Stimulated activated naive CD8-positive, alpha-beta T cell treated with anti-CD3 and anti-CD28 coated beads, Interleukin-15, Interleukin-2, amounts not matched to agents 100 U/mL and 50 U/mL, for 24 hours (primary cell): ENCODE results near the gene ARGLU1.

ENCODE experiments used
- ATAC-seq: fragments of 150-1000 bp; cut with Tn5 transposase; one replicate; pipeline ENCODE4 v1.10.0; 2021
- DNase-seq: peaks from one replicate; pipeline ENCODE4 v3.0.0; 2021

The ARGLU1 gene

DNA sequence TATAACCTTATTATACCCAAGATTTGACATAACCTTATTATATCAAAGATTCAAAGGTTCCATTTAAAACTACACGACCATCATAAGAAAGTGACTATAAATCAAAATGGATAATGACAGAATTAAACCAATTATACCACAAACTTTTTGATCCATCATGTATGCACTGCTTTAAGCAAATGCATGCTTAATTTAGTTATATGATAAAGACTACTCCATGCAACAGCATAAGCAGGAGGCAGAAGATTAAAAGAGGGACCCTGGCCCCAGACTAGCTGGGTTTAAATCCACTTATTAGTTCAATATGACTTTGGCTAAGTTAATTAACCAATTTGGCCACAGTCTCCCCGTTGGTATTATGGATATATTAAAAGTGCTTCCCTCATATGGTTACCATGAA, 43.8 kb downstream of the ARGLU1 start:
- no peak for DNase-seq

DNA sequence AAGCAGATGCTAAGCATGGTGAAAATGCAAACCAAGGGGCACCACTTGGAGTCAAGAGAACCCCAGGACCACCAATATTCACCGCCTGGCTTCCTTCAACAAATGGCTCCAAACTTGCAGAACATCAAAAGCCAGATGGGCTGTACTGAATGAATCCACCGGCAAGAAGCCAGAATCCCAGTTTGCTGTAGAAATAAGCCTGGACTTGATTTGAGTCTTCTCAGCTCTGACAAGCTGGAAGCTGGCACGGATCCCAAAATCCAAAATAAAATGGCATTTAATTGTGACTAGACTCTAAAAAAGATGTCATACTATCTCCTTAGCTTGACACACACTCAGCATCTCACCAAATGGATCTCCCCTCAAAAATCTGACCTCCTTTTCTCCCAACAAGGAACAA, 44.4 kb downstream of the ARGLU1 start:
- ATAC-seq = no peak
- no peak for DNase-seq

More for the DNA sequence above, 43.8 kb downstream of the ARGLU1 start:
- no peak for ATAC-seq

DNA sequence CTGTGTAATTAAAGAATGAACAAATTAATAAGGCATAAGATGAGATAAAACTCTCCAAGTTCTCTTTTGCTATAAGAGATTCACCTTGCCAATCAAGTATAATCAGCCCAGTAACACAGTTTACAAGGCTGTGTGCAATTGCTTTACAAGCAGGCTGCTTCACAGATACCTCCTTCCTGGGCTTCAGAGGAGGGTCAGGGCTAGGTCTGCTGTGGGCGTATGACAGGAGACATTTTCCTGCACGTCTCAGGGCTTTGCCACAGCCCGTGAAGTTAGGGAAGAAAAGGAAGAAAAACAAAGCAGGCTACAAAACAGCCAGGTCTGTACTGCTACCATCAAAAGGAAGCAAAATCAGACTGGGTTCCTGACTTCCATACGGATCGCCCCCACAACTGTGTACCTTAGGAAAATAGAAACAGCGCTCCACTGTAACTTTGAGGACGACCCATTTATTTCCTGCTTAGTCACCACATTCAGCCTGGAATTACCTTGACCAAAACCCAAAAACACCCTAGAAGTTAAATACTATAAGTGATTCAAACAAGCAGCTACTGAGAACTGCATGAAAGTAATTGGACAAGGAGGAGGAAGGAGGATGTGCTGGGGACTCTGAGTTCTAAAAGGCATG, 44.9 kb downstream of the ARGLU1 start:
- DNase-seq (no peak), ATAC-seq (no peak)

DNA sequence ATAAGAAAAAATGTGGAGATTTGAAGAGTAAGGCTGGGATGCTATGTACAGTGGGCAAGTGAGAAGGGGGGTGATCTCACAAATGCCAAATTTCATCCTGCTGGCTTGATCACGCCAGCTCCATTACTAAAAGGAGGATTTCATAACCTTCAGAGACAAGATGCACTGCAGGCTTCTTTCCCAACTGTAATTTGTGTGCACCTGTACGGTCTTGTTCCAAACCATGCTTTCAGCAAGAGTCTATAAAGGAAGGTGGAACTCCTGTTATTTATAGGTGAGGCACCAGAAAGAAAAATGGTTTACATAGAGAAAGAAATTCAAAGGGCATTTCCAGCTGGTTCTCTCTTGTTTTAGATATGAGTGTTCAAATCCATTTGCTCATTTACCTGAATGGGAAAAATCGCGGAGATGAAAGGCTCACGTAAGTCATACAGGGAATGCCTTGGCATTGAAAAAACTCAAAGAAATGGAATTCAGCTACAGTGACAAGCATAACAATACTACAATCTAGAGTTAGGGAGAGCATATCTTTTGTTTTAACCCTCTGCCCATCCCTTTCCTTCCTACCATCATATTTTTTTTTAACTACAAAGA, 45.7 kb downstream of the ARGLU1 start:
- ATAC-seq = no peak
- DNase-seq = no peak

- DNase-seq (no peak), ATAC-seq (no peak)
These were observed 46.7 kb downstream of the ARGLU1 start for GRCh38 chr13:106521095-106521799.

DNA sequence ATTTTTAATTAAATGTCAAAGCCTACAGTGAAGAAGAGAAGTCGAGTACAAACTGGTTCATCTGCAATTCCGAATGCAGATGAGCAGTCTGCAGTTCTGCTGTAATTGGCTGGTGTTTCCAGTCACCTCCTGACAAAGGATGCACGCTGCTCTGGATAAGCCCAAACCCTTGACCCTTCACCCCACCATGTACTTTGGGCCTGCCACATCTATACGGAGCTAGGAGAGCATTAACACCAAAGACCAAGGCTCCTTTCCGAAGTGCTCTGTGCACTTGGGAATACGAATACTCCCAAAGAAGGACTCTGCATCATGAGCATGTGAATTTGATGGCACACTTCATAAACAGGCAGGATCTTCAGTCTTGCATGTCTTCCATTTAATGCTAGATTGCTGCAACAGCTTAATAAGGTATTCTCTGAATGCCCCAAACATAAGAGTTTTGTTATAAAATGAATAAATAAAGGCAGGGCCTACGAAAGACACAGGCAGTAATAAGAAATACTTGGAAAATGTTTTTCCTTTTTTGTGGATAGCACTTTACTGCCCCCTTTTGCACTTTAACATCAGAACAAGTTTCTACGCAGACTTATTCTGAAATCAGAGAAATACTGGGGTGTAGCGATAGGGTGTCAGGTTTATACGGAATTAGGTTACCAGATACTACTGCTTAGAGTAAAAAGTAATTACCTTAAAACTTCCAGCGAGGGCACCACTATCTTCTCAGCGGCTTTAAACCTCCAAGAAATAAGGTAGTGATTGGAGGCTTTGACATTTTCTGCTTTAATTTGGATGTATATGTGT, 47.5 kb downstream of the ARGLU1 start:
- ATAC-seq (no peak), DNase-seq (no peak)

DNA sequence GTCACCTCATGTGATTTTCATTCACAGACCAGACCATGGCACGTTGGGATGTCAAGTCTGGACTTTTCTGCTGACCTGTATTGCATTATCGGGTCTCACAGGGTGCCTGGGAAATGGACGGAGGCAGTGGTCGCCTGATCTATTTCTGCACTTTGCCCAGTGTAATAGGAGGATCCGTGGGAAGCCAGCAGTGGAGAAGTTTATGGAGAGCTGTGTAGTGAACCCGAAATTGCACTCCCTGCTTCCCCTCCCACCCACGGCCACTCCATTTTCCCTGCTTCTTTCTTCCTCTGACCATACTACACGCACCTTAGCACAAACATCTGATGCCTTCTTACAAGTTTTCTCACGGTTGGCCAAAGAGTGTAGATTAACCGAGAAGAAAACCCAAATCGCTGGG, 49.4 kb downstream of the ARGLU1 start:
- ATAC-seq (no peak), DNase-seq (no peak)

- DNase-seq = no peak
These were observed 50.7 kb downstream of the ARGLU1 start for GRCh38 chr13:106517109-106517847.

DNA sequence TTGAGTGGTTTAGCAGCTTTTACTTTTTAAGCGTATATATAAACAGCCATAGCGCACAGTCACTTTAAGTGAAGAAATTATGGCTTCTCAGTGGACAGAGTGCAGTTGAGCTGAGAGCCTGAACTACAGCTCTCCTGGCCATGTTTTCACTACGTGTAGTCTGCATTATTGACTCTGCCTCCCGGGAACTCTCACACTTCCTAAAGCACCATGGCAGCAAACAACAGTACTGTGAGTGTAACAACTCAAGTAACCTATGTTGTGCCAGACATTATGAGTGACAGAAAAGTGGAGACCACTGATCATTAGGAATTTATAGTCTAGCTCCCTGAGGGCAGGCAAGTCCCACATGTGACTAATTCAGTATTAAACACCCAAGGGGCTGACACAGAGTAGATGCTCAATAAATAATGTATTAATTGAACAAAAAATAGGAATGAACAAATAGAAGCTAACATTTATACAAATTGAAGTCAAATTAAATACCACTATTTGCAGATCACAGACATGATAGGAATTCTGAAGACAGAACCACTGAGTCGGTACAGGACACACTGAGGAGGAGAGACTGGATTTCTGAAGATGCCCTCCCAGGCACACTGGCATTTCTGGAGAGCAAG, 52.2 kb downstream of the ARGLU1 start:
- ATAC-seq (no peak), DNase-seq (no peak)

More at GRCh38 chr13:106517109-106517847, 50.7 kb downstream of the ARGLU1 start:
- no peak for ATAC-seq

DNA sequence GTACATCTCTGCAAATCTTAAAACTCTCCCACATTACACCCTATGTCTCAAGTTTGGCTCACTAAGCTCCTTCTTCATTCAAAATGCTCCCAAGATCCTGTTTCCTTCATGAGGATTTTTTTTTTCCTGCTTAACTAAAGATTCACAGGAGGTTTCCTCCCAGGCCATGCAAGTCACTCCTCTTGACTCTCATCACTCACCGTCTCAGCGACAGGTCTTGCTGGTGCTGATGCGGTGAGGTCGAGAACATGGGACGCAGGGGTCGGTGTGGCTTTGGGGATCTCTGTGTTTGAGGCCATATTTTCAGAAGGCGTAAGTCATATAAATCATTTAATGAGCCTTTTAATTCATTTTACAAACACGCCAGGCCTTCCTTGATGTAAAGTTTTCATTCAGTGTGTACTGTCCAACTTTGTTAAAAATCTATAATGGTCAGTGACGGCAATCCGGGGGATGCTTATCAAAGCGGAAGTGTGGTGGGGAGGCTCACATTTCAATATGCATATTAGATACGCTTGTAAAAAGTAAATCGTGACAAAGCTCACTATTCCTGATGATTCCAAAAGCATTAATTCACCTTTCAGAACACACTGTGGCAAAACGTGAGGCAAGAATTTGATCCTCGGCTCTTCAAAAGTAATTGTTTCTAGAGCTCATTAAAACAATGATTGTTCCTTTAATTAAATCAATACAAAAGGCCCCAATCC, 52.9 kb downstream of the ARGLU1 start:
- DNase-seq (no peak), ATAC-seq (no peak)

DNA sequence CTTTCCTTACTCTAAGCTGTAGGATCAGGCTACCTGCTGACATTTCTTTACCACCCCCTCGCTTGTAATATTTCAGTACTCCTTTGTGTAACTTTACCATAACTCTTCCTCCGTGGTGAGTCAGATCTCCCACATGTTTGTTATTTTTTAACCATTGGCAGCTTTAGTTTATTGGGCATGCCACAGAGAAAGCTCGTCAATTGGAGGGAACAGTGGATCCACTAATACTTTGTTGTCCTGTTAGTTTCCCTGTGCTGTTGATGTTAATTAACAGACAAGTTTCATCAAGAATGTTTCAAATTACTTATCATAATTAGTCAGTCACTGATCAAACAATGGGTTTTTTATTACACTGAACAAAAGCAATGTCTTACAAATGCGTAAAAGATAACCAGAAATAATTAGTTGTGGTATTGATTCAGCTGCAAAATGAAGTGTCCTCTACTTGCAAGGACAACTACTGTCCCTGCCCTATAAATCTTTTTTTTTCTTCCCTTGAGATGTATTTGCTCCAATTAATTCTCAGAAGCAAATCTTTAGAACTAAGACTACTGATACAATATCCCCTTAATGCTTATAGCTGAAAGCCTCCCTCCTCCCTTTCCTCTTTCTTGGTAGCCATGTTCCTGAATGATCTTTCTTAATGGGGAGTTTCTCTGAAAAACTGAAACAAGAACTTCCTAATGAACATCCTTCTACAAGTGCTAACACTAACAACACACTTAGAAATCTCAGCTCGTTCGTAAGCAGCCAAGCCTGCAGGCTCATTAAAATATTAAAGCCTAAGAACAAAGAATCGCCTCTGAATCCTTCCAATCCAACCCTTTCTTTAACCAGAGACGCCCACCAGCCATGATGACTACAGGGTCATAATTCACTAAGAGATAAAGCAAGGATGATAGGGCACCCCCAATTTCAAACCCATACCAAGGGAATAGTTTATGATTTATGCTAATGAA, 54.6 kb downstream of the ARGLU1 start:
- DNase-seq = no peak
- ATAC-seq = no peak

DNA sequence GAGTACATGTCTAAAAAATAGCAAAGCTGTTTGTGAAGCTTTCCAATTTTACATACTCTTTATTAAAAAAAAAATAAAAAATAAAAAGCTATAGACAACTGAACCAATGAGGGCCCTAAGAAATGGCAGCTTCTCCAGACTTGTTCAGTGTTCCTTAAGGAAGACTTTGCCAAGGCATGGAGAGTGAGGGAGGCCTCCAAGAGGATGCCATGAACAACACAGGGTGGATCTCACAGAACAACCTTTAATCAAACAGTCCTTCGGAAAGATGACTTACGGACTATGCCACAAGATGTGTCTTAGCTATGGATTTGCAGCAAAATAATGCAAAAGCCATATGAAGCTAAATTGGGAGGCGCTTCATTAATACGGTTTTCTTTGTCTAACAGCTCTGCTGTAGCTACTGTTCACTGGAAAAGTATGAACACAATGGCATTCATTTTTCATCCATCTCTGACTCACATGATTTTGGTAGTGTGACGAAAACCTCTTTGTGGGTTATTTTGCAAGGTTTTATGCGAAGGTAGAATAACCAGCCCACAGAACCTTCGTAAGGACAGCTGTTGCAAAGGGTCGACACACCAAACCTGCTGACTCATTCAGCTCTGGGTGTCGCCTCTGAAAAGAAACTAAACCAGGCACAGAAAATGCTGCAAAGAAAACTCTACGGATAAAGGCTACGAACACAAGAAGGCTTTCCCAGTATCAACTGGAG, 60.2 kb downstream of the ARGLU1 start:
- no peak for ATAC-seq
- no peak for DNase-seq

DNA sequence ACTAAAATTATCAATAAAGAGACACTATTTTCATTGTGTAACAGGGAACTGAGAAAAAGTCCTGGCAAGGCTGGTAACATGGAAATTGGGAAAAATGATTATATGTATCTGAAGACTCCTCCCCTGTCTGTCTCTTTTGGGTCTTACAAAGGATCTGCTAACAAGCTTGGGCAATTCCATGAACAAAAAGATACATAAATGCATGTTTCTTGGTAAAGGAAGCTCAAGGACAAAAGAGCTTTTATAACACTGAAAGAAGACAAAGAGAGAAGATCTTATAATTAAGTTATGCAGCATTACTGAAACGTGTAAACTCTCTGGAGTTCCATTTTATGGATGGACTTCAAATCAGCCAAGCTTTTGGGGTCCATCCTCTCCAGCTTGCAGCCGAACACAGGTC, 61.7 kb downstream of the ARGLU1 start:
- ATAC-seq (no peak), DNase-seq (no peak)

- DNase-seq (no peak), ATAC-seq (no peak)
These were observed 62.2 kb downstream of the ARGLU1 start for GRCh38 chr13:106505732-106506131.

GRCh38 chr13:106505295-106505694, 62.6 kb downstream of the ARGLU1 start:
- no peak for ATAC-seq
- DNase-seq = no peak

GRCh38 chr13:106503730-106504453, 64.0 kb downstream of the ARGLU1 start:
- no peak for DNase-seq
- no peak for ATAC-seq

DNA sequence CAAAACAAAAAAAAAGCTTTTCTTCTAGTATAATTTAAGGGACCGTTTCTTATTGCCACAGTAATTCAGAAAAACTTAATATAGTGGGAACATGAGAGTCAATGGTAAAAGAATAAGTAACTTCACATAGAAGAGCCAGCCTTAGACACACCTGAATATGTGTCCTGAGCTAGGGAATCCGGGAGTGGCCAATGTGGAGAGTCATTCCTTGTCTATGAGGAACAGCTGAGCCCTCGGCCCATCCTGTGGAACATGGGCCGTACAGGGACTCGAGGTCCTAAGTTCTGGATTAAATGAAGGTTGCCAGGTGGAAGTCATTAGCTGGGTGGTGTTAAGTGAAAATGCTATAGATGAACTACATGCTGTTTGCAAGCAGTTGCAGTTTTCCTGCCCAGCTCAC, 64.7 kb downstream of the ARGLU1 start:
- ATAC-seq = no peak
- no peak for DNase-seq

DNA sequence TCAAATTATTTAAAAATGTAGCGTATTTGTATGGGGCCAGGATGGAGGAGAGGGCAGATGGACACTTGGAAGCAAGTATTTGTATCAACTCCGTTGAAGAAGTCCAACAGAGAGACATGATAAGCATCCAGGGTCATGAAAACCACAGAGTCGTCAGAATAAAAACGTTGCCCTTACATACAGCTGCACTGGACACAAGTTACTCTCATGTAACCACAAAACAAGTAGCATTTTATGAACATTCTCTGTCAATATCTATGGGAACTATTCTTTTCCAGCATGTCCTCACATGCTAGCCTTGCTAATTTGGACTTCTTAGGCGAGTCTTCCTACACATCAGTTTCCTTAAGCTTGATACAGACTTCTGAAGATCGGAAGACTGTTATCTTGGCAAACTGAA, 67.5 kb downstream of the ARGLU1 start:
- DNase-seq (no peak), ATAC-seq (no peak)
